ENCODE results near the gene EFCAB9. TPM values are rescaled to one million over a fixed set of nuclear protein-coding genes. Genes with fewer than 3 reads are reported as not detected.

The EFCAB9 gene
- total and polyA plus RNA-seq, 2 of the 8 experiments (the other 6 are each of a cell fraction or from before 2014, with no cell fraction given), result not detected

- Histone ChIP-seq H3K4me2 (ENCODE audit: insufficient read depth in 1 of 2, low read depth in 2 of 2, low read length in 2 of 2) (no peak overlapping the region), H3K18ac (ENCODE audit: extremely low read depth, low read length) (no peak overlapping the region), H4K20me1 (replicated peaks in 1 of 2; ENCODE audit: control insufficient read depth in 1 of 2, insufficient read depth in 2 of 2, low read length in 2 of 2) (peaks cover 0 to 2% of the 10 kb centered on the region in 2 experiments), H3K23ac (ENCODE audit: insufficient read length) (no peak overlapping the region), H2AK5ac (ENCODE audit: low read depth, low read length) (no peak overlapping the region), H4K91ac (replicated peaks; ENCODE audit: insufficient read length, low read length) (no peak overlapping the region), H2BK5ac (ENCODE audit: low read depth, low read length) (no peak overlapping the region), H3K79me2 (ENCODE audit: control insufficient read depth in 1 of 2, insufficient read depth in 2 of 2, low read length in 2 of 2) (no peaks in the 10 kb centered on the region), H3K79me1 (ENCODE audit: low read depth, low read length) (no peaks in the 10 kb centered on the region; the same call in 1 of the 2 replicates), H2BK20ac (ENCODE audit: low read length) (0 out of 2 replicates have a peak overlapping the region, but pooled peaks have one; percentile 15), H3K9ac (replicated peaks in 1 of 4; ENCODE audit: extremely low read depth in 1 of 4, low read depth in 3 of 4, low read length in 3 of 4) (0 out of 7 replicates have a peak overlapping the region, but pooled peaks of 1 of the 4 experiments have one; percentile 5), H3K14ac (ENCODE audit: insufficient read length) (no peak overlapping the region), H3K23me2 (ENCODE audit: low read depth, low read length) (no peaks in the 10 kb centered on the region; the same call in 1 of the 2 replicates), H3K9me3 (ENCODE audit: insufficient read depth in 2 of 2, low read depth in 1 of 2, low read length in 1 of 2) (no peaks in the 10 kb centered on the region), H2BK120ac (replicated peaks; ENCODE audit: low read depth, low read length) (no peak overlapping the region), H3K4me1 (replicated peaks in 1 of 4; ENCODE audit: control insufficient read depth in 3 of 4, insufficient read depth in 4 of 4, low read length in 3 of 4) (peaks cover 0 to 13% (median 2%) of the 10 kb centered on the region in 4 experiments; a peak in 4 of 7 replicates), H3K56ac (replicated peaks; ENCODE audit: insufficient read length, low read depth, low read length) (no peak overlapping the region), H3K4me3 (ENCODE audit: extremely low read depth in 1 of 4, insufficient read depth in 2 of 4, low read depth in 3 of 4, low read length in 4 of 4) (no peak overlapping the region), H2BK15ac (ENCODE audit: low read length) (peak overlapping the region; percentile 74; the same call in 1 of the 2 replicates), H4K5ac (ENCODE audit: insufficient read length, low read depth, low read length) (no peak overlapping the region), H4K8ac (ENCODE audit: extremely low read depth, insufficient read depth, low read length) (no peak overlapping the region; the same call in 1 of the 2 replicates), H3K4ac (replicated peaks; ENCODE audit: insufficient read length, low read depth, low read length) (no peak overlapping the region), H3K27ac (ENCODE audit: low read depth, low read length) (no peak overlapping the region), H2BK12ac (ENCODE audit: low read depth, low read length) (0 out of 2 replicates have a peak overlapping the region, but pooled peaks have one; percentile 2), H2AFZ (ENCODE audit: low read length) (no peak overlapping the region), H3K36me3 (ENCODE audit: control insufficient read depth in 2 of 4, insufficient read depth in 4 of 4, low read length in 3 of 4) (no peaks in the 10 kb centered on the region), H3K27me3 (replicated peaks in 1 of 4; ENCODE audit: control insufficient read depth in 3 of 4, extremely low read depth in 1 of 4, insufficient read depth in 3 of 4, low read length in 3 of 4) (no peaks in the 10 kb centered on the region)
- FAIRE-seq (no peak), DNase-seq (ENCODE audit: low read depth in 1 of 2, low spot score in 2 of 2) (no peak)
- TF ChIP-seq SP2 (IDR thresholded peaks at IDR 0.05; ENCODE audit: low read length), result no peak
- no peak for TF ChIP-seq TCF12 (IDR thresholded peaks at IDR 0.05; ENCODE audit: low read depth, low read length)
- TF ChIP-seq CREB1 (IDR thresholded peaks at IDR 0.05), result no peak
- TF ChIP-seq, protein P1, sequence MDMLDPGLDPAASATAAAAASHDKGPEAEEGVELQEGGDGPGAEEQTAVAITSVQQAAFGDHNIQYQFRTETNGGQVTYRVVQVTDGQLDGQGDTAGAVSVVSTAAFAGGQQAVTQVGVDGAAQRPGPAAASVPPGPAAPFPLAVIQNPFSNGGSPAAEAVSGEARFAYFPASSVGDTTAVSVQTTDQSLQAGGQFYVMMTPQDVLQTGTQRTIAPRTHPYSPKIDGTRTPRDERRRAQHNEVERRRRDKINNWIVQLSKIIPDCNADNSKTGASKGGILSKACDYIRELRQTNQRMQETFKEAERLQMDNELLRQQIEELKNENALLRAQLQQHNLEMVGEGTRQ (IDR thresholded peaks at IDR 0.05; ENCODE audit: low read length), result no peak
- TF ChIP-seq CBX8 (IDR thresholded peaks at IDR 0.05; ENCODE audit: borderline replicate concordance, low read depth, low read length), result no peak
- 88% methylated on average over 12 of the region's 12 CpGs; no CpG with 5 or more reads in 1 of the 2 experiments for WGBS, 2 experiments (ENCODE audit: extremely low coverage in 1 of 2, insufficient coverage in 1 of 2, insufficient read length in 1 of 2, insufficient replicate concordance in 2 of 2, low coverage in 1 of 2, low lambda C conversion rate in 2 of 2, missing lambda C conversion rate in 1 of 2)
- ChIA-PET CTCF (ENCODE audit: partially characterized antibody) (interaction anchor here (0.6 to 6.3 kb wide), 11 partner anchors 11 to 971 kb away, joined by 3 to 42 read pairs (median 3); partner anchors contain the start of genes BNIP1 and STK10), POLR2A (ENCODE audit: partially characterized antibody) (interaction anchor here (1.5 to 4.1 kb wide), 3 partner anchors 14 to 109 kb away, joined by 4 to 27 read pairs (median 4); partner anchors contain the start of gene STK10)
These were observed 20.3 kb upstream of the EFCAB9 start for GRCh38 chr5:172173564-172174153.

All from H1 (cell line).